22Rv1 (cell line): Measurements from ENCODE around the gene PICALM.

Experiments used
- H3K27ac ChIP-seq: fragments of 450-650 bp; 2 replicates; pipeline ENCODE4 v1.5.1; 2017
- ZFX ChIP-seq: fragments of 450-650 bp; IDR thresholded peaks from 2 replicates; pipeline ENCODE4 v1.6.1; 2017; ENCODE audit warnings: antibody characterized with exemption, borderline replicate concordance
- TF ChIP-seq, protein P1 (sequence below): fragments of 450-650 bp; IDR thresholded peaks from 2 replicates; pipeline ENCODE4 v1.5.1; 2017; ENCODE audit warnings: mild to moderate bottlenecking

The PICALM gene

DNA sequence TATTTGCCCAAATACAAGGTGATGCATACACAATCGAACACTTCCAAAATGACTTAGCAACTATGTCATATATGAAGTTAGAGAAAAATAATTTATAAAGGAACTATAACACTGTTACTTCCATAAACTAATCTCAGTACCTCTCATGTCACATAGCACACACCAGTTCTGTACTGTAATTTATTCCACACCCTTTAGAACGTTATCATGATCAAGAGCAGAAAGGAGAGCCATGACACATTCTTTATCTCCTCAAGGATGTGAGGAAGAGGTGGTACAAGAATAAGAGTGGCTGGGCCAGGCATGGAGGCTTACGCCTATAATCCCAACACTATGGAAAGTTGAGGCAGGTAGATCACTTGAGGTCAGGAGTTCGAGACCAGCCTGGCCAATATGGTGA is 31.1 kb downstream of the PICALM start:
- no peak overlapping the region for H3K27ac ChIP-seq
- TF ChIP-seq, protein P1, sequence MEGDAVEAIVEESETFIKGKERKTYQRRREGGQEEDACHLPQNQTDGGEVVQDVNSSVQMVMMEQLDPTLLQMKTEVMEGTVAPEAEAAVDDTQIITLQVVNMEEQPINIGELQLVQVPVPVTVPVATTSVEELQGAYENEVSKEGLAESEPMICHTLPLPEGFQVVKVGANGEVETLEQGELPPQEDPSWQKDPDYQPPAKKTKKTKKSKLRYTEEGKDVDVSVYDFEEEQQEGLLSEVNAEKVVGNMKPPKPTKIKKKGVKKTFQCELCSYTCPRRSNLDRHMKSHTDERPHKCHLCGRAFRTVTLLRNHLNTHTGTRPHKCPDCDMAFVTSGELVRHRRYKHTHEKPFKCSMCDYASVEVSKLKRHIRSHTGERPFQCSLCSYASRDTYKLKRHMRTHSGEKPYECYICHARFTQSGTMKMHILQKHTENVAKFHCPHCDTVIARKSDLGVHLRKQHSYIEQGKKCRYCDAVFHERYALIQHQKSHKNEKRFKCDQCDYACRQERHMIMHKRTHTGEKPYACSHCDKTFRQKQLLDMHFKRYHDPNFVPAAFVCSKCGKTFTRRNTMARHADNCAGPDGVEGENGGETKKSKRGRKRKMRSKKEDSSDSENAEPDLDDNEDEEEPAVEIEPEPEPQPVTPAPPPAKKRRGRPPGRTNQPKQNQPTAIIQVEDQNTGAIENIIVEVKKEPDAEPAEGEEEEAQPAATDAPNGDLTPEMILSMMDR, result no peak
- no peak for TF ChIP-seq ZFX

DNA sequence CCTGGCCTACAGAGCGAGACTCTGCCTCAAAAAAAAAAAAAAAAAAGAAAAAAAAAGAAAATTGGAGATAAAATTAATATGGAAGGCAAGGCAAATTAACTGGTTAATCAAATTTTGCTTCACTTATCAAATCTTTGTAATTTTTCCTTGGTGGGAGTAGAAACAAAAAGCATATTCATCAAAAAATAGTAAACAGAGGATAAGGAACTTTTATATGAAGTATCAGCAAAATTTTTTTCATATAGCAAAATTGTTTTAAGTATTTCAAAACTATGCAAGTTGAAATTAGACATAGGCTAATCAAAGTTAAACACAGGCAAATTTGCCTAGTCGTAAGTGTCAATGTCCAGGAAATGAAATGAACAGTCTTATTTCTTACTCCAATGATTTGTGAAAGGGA is 33.0 kb downstream of the PICALM start:
- TF ChIP-seq, protein P1, result no peak
- no peak for TF ChIP-seq ZFX
- no peak overlapping the region for H3K27ac ChIP-seq

DNA sequence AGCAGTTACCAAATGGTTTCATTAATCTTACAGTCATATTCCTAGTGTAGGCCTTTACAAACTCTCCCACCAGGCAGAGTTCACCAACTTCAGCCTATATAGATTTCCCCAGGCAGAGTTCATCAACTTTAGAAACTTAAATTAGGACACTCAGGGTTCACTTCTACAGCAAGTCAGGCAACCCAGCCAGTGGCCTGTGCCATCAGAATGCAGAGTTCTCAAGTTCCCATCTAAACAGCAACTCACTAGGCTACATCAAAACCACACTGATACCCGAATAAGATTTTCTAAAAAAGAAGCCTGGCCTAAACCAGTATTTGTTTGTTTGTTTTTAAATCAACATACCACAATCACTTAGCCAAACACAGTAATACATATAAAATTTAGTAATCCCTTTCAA is 33.7 kb downstream of the PICALM start:
- H3K27ac ChIP-seq, result 0 out of 2 replicates have a peak overlapping the region, but pooled peaks have one; percentile 1
- TF ChIP-seq, protein P1, result no peak
- TF ChIP-seq ZFX, result no peak

DNA sequence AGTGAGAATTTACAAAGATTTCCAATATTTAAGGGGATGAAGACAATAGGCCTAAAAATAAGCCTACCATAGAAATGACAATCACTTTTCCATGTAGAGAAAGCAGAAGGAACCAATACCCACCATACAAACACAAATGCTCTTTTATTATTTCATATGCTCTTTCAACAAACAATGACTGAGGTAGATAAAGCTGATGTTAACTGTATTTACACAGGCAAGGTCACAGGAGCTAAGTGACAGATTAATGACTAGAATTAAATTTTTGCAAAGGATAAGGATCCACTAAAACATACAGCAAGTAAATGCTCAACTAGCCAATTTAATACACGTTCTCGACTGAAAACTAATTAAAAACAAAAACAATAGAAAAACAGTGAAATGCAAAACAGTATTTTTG is 34.2 kb downstream of the PICALM start:
- H3K27ac ChIP-seq, result 0 out of 2 replicates have a peak overlapping the region, but pooled peaks have one; percentile 1
- no peak for TF ChIP-seq ZFX
- TF ChIP-seq, protein P1, result no peak

DNA sequence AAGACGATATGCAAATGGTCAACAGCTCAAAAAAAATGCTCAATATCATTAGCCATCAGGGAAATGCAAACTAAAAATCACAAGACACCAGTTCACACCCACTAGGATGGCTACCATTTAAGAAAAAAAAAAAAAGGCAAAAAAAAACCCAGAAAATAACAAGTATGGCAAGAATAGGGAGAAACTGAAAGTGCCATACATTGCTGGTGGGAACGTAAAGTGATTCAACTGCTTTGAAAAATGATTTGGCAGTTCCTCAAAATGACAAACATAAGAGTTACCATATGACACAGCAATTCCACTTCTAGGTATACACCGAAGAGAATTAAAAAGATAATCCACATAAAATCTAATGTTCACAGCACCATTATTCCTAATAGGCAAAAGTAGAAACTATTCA is 47.5 kb downstream of the PICALM start:
- no peak overlapping the region for H3K27ac ChIP-seq
- TF ChIP-seq, protein P1, result no peak
- TF ChIP-seq ZFX, result no peak

DNA sequence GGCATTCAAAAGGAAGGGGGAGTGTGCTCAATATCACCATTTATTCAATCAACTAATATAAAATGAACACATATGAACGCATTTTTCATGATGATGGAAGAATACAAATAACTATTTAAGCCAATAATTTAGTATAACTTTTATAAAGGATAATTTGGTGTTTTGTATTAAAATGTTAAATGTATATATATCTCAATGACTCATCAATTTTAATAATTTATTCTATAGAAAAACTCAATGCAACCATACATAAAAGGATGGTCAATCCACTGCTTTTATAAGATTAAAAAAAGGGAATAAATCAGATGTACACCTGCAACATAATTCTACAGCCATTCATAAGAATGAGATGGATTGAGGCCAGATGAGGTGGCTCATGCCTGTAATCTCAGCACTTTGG is 50.6 kb downstream of the PICALM start:
- no peak overlapping the region for H3K27ac ChIP-seq
- TF ChIP-seq ZFX, result no peak
- TF ChIP-seq, protein P1, result no peak

DNA sequence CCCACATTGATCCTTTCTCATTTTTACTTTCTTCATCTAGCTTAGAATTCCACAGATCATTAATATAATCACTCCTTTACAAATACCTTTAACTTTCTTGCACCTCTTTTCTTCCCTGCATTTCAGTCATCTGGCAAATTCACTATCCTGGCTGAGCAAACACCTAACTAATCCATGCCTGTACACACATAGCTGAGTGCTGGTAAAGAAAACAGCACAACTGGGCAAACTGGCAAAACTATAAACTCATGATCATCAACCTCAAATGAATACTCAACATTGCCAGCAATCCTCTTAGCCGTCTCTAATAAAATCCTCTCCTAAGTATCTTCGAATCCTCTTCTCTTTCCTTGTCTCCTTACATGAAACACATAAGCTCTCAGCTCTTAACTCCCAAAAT is 52.4 kb downstream of the PICALM start:
- no peak overlapping the region for H3K27ac ChIP-seq
- TF ChIP-seq, protein P1, result no peak
- TF ChIP-seq ZFX, result no peak
